Heart left ventricle (tissue), 16 donors: ENCODE results near the gene PSMF1. TPM values are rescaled to one million over a fixed set of nuclear protein-coding genes. Genes with fewer than 3 reads are reported as not detected.

ENCODE experiments used
- ATAC-seq, 4 donors: fragments of 200-7000 bp; cut with Tn5 transposase; one replicate each; pipeline ENCODE4 v1.9.1; 2020 to 2022; ENCODE audit warnings: moderate library complexity in 4 of 4, mild to moderate bottlenecking in 3 of 4, moderate number of reproducible peaks in 1 of 4
- DNase-seq, 5 donors: peaks; one replicate each; pipeline ENCODE4 v3.0.0-alpha.2; 2020
- H3K27ac ChIP-seq, 12 donors: fragments of 200-600 bp; sonication (generic) in 4 of 12; one replicate each; pipeline versions ENCODE4 v1.5.0 to v1.8.0; 2016 to 2022; ENCODE audit warnings: mild to moderate bottlenecking in 2 of 12
- H3K27me3 ChIP-seq, 9 donors: fragments of 200-600 bp; sonication (generic) in 2 of 9; one replicate each; pipeline versions ENCODE4 v1.5.1 to v1.8.0; 2016 to 2022; ENCODE audit warnings: mild to moderate bottlenecking in 3 of 9
- H3K36me3 ChIP-seq, 9 donors: fragments of 200-600 bp; sonication (generic) in 2 of 9; one replicate each; pipeline versions ENCODE4 v1.5.0 to v1.8.0; 2018 to 2022; ENCODE audit warnings: mild to moderate bottlenecking in 2 of 9
- H3K4me1 ChIP-seq, 12 donors: fragments of 200-600 bp; sonication (generic) in 4 of 12; one replicate each; pipeline versions ENCODE4 v1.5.0 to v1.8.0; 2016 to 2022; ENCODE audit warnings: mild to moderate bottlenecking in 3 of 12
- H3K4me3 ChIP-seq, 12 donors: fragments of 200-600 bp; sonication (generic) in 4 of 12; one replicate each; pipeline versions ENCODE4 v1.5.0 to v1.8.0; 2017 to 2022; ENCODE audit warnings: mild to moderate bottlenecking in 9 of 12, moderate library complexity in 4 of 12
- H3K9me3 ChIP-seq, 12 donors: fragments of 200-600 bp; sonication (generic) in 4 of 12; one replicate each; pipeline versions ENCODE4 v1.5.0 to v1.8.0; 2016 to 2022; ENCODE audit warnings: mild to moderate bottlenecking in 1 of 12
- CTCF ChIP-seq, 12 donors: fragments of 200-600 bp; sonication (generic) in 4 of 12; IDR thresholded peaks; one replicate each; pipeline versions ENCODE4 v1.5.0 to v1.8.0; 2018 to 2022; ENCODE audit warnings: antibody characterized with exemption in 12 of 12, mild to moderate bottlenecking in 5 of 12
- POLR2A ChIP-seq, 2 donors: fragments of 450-650 bp; IDR thresholded peaks; one replicate each; pipeline ENCODE4 v1.6.1; 2017; ENCODE audit warnings: antibody characterized with exemption in 2 of 2, mild to moderate bottlenecking in 2 of 2, moderate library complexity in 2 of 2
- WGBS, 4 donors: extraction: QIAGEN DNeasy Blood & Tissue Kit in 2 of 4; methylation state at CpG; one replicate each; pipeline versions ENCODE4 v1.1.5 to v1.1.7; 2013 to 2018; 5-methylcytosine and 5-hydroxymethylcytosine counted together
- intact Hi-C, 10 donors: fragments of 100-400 bp; cut with DNase I; formaldehyde crosslinking; loops; one replicate each; pipeline versions ENCODE4 v1.11.1 to v1.14.2; 2022
- polyA plus RNA-seq, 2 donors: library from polyadenylated mRNA; stranded (reverse); fragments of 200-250 nt; gene quantifications; one replicate each; pipeline ENCODE4 v1.2.3, GENCODE V29; 2013
- total RNA-seq, 9 donors: library from RNA; depleted of rRNA in 2 of 9; stranded (reverse); fragments of >200 nt in 2 of 9; fragmentation: NEBNext Ultra II Directional in 3 of 9; extraction: Animal tissue kit (Norgen Biotek cat#: 25700) in 3 of 9; gene quantifications; one replicate each; pipeline versions ENCODE4 v1.1.0 to v1.2.4, GENCODE V29; 2016 to 2023
- donor health status: ischemic (EF 13 %, LVEDD 7.1; RV severe dilation, severe dysfunction).
- donor health status: healthy with polysubstance abuse.
- donor health status: DM: no; HTN: yes; CAD: no.
- donor health status: DM: no; HTN: no; CAD: no.
- donor health status: ischemic (EF 25% LVEDD 6.9; RV normal size, moderate dysfunction).
- donor health status: ischemic (EF 25% LVEDD 5.7; RV mildly dilated, moderate dysfunction).
- donor health status: healthy.
- donor health status: DM: yes; HTN: yes; CAD: no.
- donor health status: ischemic (EF 35%, LVEDD 5.7; RV mildly dilated, moderate dysfunction).
- donor health status: nonischemic (EF 11% LVEDD 7.7; RV severe dilation, severe dysfunction).
- donor health status: DM: yes; HTN: yes; CAD: no.
- donor health status: PGD.
- donor health status: ischemic (EF 29% LVEDD 5.4; RV normal size, mild dysfunction).
- donor health status: nonischemic (EF 23%, LVEDD 6.1; RV moderate dilation, normal function).

Gene PSMF1
- total and polyA plus RNA-seq, 11 donors, result 24.6 to 184 (median 133) TPM

DNA sequence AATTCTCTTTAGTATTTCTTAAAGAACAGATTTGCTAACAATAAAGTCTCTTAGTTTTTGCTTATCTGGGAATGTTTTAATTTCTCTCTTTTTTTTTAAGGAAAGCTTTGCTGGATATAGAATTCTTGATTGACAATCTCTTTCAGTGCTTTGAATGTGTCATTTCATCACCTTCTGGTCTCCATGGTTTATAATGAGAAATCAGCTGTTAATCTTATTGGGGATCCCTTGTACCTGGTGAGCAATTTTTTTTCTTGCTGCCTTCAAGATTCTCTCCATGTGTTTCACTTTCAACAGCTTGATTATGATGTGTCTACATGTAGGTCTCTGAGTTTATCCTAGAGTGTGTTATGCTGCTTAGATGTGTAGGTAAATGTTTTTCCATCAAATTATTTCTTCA lies 16.4 kb upstream of the PSMF1 start:
- TF ChIP-seq POLR2A (IDR thresholded peaks at IDR 0.05) (no peak), CTCF (IDR thresholded peaks at IDR 0.05) (no peak)
- Histone ChIP-seq H3K27me3 (no peaks in the 10 kb centered on the region), H3K27ac (no peak overlapping the region), H3K4me1 (no peaks in the 10 kb centered on the region), H3K4me3 (no peak overlapping the region), H3K36me3 (no peaks in the 10 kb centered on the region), H3K9me3 (peaks cover 0 to 37% (median 13%) of the 10 kb centered on the region in 12 donors)
- DNase-seq, result no peak
- ATAC-seq, result no peak
- intact Hi-C loops, result loop anchor here in 3 of 10 donors (5.0 to 10.0 kb wide), 4 partner anchors 103 to 300 kb away; partner anchors contain the start of gene C20orf202 (in 1 of the 3)

DNA sequence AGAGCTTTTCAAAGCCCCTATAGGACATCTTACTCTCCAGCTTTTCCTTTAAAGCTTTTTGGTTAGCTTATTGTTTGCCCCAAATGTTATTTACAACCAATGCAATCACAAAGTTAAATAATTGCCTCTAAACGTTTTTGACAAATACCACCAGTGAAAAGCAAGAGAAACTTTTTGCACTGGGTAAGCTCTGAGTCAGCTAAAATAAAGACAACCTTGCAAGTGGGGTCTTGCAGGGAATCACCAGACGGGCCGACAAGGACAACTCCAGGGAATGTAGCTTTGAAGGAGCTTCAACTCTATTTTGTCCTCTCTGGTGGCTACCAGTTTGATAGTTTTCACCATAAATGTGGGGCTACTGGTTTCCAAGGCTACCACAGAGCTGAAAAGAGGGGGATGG lies 14.7 kb upstream of the PSMF1 start:
- H3K36me3 ChIP-seq, result no peaks in the 10 kb centered on the region
- intact Hi-C loops, result loop anchor here in 3 of 10 donors (5.0 to 10.0 kb wide), 4 partner anchors 101 to 301 kb away; partner anchors contain the start of gene C20orf202 (in 1 of the 3)
- H3K4me3 ChIP-seq, result no peak overlapping the region
- H3K27ac ChIP-seq, result no peak overlapping the region
- ATAC-seq (no peak), DNase-seq (no peak)
- WGBS, 4 donors, result 65 to 73% (median 69%) methylated on average over 3 of the region's 3 CpGs
- peaks cover 0 to 24% (median 13%) of the 10 kb centered on the region in 12 donors for H3K9me3 ChIP-seq
- peaks cover 0 to 4% (median 0%) of the 10 kb centered on the region in 12 donors for H3K4me1 ChIP-seq
- no peak for TF ChIP-seq CTCF (IDR thresholded peaks at IDR 0.05)
- no peak for TF ChIP-seq POLR2A (IDR thresholded peaks at IDR 0.05)
- no peaks in the 10 kb centered on the region for H3K27me3 ChIP-seq

- WGBS, 4 donors, result 81 to 89% (median 84%) methylated on average over 6 of the region's 6 CpGs
- Histone ChIP-seq H3K4me3 (no peak overlapping the region), H3K27ac (no peak overlapping the region), H3K36me3 (no peaks in the 10 kb centered on the region), H3K9me3 (peaks cover 0 to 21% (median 13%) of the 10 kb centered on the region in 12 donors), H3K4me1 (peaks cover 0 to 4% (median 0%) of the 10 kb centered on the region in 12 donors), H3K27me3 (no peaks in the 10 kb centered on the region)
- intact Hi-C loops, result loop anchor here in 6 of 10 donors (5.0 to 10.0 kb wide), 5 partner anchors 99 to 291 kb away; partner anchors contain the start of gene C20orf202 (in 1 of the 6)
- TF ChIP-seq POLR2A (IDR thresholded peaks at IDR 0.05) (no peak), CTCF (IDR thresholded peaks at IDR 0.05) (no peak)
- peak in 3 of 4 donors; percentile 32 to 52 (median 43) for ATAC-seq
- DNase-seq, result no peak
Observed at GRCh38 chr20:1105599-1106194, 12.7 kb upstream of the PSMF1 start.

DNA sequence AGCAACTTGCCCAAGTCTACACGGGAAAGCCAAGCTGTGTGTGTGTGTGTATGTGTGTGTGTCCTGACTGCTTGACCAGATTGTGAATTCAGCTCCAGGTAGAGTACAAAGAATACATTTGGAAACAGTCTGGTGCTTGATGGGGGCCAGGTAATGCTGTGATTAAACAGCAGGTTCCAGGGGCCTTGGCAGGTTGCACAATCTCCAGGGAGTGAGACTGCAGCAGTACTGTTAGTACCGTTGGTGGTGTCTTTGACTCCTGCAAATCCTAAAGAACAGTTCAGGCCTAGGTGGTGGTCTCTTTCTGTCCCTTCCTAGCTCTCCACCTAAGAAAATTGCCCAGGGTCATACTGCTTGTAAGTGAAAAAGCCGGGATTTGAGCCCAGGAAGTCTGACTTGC lies 11.2 kb upstream of the PSMF1 start:
- Histone ChIP-seq H3K4me3 (no peak overlapping the region), H3K36me3 (no peaks in the 10 kb centered on the region), H3K9me3 (peaks cover 0 to 11% (median 8%) of the 10 kb centered on the region in 12 donors), H3K4me1 (peaks cover 0 to 4% (median 0%) of the 10 kb centered on the region in 12 donors), H3K27ac (no peak overlapping the region), H3K27me3 (no peaks in the 10 kb centered on the region)
- TF ChIP-seq POLR2A (IDR thresholded peaks at IDR 0.05), result no peak
- no peak for TF ChIP-seq CTCF (IDR thresholded peaks at IDR 0.05)
- 86 to 93% (median 88%) methylated on average over 3 of the region's 3 CpGs for WGBS, 4 donors
- ATAC-seq, result no peak
- no peak for DNase-seq
- intact Hi-C loops, result loop anchor here in 6 of 10 donors (5.0 to 10.0 kb wide), 5 partner anchors 98 to 292 kb away; partner anchors contain the start of gene C20orf202 (in 1 of the 6)
